Stimulated activated CD4-positive, alpha-beta T cell treated with anti-CD3 and anti-CD28 coated beads, Interleukin-1b, Interleukin-23, amount 100 ng/mL, for 1 hour (primary cell): ENCODE data around the gene HOMEZ.
"Not testable (repeated sequence)": the region's sequence is repeated elsewhere in the genome, so short reads cannot be mapped to it uniquely, and the experiment has no call there.

ENCODE experiments used
- DNase-seq, 2 donors: peaks; one replicate each; pipeline ENCODE4 v3.0.0-alpha.2; 2020; ENCODE audit warnings: low read depth in 2 of 2

The HOMEZ gene

GRCh38 chr14:23286020-23286901 lies at the start of gene HOMEZ:
TSS of gene HOMEZ (minus strand) at chr14:23286132. CDS start at chr14:23285952, 180 bp downstream.
- DNase-seq, result peak; percentile 90 to 98

GRCh38 chr14:23335623-23336022 lies 49.7 kb upstream of the HOMEZ start:
- no peak for DNase-seq

- peak; percentile 21 to 22 for DNase-seq
These were observed 42.2 kb upstream of the HOMEZ start for GRCh38 chr14:23327947-23328744.

GRCh38 chr14:23326491-23327332 lies 40.8 kb upstream of the HOMEZ start:
- no peak for DNase-seq

GRCh38 chr14:23325746-23326145 lies 39.8 kb upstream of the HOMEZ start:
- DNase-seq, result not testable (repeated sequence)

- no peak for DNase-seq
These were observed 39.1 kb upstream of the HOMEZ start for GRCh38 chr14:23324993-23325392.

- no peak for DNase-seq
These were observed 38.5 kb upstream of the HOMEZ start for GRCh38 chr14:23324455-23324846.

GRCh38 chr14:23323838-23324454 lies 38.0 kb upstream of the HOMEZ start:
- no peak for DNase-seq

GRCh38 chr14:23322568-23323517 lies 36.9 kb upstream of the HOMEZ start:
- DNase-seq, result no peak

GRCh38 chr14:23321572-23322547 lies 35.9 kb upstream of the HOMEZ start:
- peak in 1 of 2 donors; percentile 22 for DNase-seq

- peak; percentile 80 to 95 for DNase-seq
These were observed 34.9 kb upstream of the HOMEZ start, which contains the start of gene PABPN1 for GRCh38 chr14:23320584-23321571. TSS of gene PABPN1 (plus strand) at chr14:23321457. CDS start at chr14:23321470, 13 bp downstream.

GRCh38 chr14:23319746-23320583 lies 34.0 kb upstream of the HOMEZ start:
- no peak for DNase-seq

- no peak for DNase-seq
These were observed 30.4 kb upstream of the HOMEZ start for GRCh38 chr14:23316300-23316699.

- no peak for DNase-seq
These were observed 24.6 kb upstream of the HOMEZ start for GRCh38 chr14:23310546-23310945.

- no peak for DNase-seq
These were observed 23.0 kb upstream of the HOMEZ start for GRCh38 chr14:23308721-23309445.
